NCI-H345 treated with DMSO at 0.1 percent for 48 hours (cell line): ENCODE results near the gene ENDOU.

ENCODE experiments used
- DNase-seq: peaks from one replicate; lab custom pipeline; 2025; ENCODE audit not compliant: unreplicated experiment; lab: John Stamatoyannopoulos, UW

ENDOU gene

DNA sequence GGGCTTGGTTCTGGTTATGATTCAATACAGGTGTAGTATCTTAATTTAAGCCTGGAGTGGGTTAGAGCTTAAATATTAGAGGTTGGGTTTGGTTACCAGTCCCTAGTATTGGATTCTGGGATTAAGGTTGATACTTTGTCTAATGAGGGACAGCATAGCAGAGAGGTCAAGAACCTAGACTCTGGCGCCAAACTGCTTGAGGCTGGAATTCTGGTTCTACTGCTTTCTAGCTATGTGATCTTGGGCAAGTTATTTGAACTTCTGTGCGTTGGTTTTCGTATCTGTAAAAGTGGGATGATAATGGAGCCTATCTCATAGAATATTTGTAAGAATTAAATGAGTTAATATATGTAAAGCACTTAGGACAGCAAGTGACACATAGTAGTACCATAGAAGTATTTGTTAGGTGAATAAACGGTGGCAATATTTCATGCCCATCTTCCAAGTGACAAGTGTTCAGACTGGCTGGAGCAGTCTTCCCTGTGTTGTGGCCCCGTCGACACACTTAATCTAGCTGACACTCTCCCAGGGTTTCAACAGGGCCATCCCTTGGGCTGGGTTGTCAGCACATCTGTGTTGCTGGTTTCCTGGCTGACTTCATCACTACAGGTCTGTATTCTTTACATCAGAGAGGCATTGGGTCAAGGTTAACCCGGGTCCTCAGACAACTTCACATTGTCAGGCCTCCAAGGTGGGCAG is 3.0 kb downstream of the ENDOU start:
- DNase-seq = no peak

DNA sequence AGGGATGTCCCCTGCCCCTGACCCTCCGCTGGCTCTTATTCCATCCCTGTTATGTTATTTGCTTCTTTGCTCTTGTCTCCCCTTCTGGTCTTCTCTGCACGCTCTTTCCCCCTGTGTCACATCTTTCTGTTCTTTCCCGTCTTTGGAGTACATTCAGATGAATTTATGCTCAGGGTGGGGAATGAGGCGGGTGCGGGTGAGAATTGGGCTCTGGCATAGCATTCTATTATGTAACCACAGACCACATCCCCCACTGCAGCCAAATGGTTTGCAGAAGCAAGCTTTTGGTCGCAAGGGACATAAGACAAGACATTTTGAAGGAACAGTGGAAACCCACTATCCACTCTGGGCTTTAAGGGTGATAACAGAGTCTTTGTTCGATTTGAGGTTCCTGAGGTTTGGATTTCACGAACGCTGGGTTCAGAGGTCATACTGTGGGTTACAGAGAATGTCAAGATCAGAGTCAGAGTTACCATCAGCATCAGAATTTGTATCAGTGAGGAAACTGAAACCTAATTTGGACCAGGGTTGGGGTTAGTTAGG is 3.8 kb downstream of the ENDOU start:
- no peak for DNase-seq

DNA sequence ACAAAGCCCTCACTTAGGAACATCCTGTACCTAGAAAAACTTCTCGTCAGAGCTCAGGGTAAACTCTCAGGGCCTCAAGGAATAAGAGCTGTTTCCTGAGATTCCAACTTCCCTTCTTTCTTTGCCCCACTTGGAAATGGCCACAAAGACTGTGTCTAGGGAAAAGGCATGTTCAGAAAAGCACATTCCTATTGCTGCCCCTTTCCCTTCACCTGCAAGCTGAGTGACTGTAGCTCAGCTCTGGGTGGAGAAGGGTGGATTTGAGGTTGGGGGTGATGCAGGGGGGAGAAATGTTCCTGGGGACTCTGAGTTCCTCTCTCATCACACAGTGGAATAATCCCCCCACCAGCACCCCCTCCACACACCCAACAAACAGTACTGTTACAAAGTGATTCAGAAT is 6.8 kb downstream of the ENDOU start:
- no peak for DNase-seq

DNA sequence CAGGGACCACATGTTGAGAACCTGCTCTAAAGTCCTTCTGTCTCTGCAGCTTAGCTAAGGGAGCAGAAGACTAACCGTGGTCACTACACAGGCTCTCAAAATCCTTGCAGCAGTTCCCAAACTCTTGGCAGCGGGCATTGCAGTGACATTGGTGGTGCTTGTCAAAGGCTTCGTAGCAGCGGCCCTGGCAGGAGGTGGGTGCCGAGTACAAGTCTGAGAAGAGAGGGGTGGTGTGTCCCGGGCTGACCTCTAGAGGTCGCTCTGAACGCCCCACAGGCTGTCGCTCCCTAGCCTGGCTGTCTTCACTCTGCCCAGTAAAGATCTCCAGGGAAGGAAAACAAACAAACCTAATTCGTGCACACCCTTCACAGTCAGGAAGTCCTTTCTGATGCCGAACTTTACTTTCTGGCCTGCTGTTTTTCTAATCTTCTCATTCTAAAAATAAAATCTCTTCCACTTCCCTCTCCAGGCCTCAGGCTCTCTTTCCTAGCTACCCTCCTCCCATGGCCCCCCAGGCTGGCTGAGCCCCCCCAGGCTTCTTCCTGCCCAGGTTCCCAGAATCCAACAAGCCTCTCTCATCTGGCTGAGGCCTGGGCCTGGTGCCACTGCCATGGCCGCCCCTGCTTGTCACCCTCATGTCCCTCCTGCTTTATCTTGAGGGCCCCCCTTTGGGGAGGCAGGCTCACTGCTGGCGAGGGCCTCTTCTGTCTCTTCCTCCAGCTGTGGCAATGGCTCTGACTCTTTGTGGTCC is 7.7 kb downstream of the ENDOU start:
- peak; percentile 16 for DNase-seq

DNA sequence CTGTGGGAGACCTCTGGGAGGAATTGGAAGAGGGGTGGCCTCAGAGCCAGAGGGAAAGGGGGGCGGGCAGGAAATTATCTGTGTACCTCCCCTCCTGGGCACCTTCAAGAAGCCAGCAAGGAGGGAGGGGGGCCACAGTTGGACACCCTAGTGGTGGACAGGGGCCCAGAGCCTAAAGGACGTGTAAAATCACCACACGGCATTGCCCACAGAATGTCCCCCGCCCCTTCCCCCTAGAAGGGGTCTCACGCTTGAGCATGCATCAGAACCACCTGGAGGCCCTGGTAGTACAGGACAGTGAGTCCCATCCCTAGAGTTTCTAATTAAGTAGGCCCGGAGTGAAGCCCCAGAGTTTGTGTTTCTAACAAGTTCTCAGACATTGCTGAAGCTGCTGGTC is 8.2 kb downstream of the ENDOU start:
- DNase-seq = no peak

DNA sequence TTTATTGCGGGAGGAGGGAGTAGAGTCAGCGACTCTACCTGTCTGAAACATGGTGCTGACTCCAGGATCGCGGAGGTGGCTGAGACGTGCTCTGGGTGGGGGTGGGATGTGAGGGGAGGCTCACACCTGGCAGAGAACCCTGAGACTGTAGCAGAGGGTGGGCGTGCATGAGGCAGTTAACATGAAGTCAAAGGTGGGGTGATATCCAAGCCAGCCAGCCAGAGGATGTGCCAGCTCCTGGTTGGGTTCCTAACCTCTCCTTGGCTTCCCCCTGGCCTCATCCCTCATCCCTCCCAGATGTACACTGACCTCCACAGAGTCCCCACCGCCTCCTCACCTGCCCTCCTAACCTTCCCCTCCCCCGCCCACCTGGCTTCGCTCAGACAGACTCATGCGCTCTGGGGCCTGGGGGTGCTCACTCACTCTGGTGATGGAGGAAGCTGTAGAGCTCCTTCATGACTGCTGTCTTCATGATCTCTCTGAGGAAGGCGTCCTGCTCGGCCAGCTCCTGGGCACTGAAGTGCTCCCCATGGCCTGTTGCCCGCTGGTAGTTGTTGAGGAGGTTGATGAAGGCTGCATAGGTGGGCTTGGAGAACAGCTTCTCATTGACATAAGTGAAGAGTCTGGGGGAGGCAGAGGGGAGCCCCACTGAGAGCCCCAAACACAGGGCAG is 9.3 kb downstream of the ENDOU start:
- no peak for DNase-seq

DNA sequence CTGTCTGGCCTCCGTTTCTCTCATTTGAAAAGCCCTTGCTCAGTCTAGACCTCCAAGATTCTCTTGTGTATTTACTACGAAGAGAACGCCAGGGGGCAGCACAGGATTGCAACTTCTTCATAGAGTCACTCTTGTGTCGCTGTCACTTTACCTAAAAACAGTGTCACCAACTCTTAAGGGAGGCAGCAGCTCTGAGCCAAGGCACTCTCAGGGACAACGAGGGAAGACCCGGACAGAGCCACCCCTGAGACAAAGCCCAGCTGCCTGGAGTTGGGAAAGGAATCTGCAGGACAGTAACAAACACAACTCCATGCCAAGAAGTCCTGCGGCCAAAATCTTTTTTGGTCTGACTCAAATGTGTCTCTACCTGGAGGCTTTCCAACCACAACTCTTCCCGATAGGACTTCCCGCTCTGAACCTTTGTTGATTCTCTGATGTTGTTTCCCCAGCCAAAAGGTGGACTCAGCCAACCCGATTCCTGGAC is 9.9 kb downstream of the ENDOU start:
- peak; percentile 5 for DNase-seq

DNA sequence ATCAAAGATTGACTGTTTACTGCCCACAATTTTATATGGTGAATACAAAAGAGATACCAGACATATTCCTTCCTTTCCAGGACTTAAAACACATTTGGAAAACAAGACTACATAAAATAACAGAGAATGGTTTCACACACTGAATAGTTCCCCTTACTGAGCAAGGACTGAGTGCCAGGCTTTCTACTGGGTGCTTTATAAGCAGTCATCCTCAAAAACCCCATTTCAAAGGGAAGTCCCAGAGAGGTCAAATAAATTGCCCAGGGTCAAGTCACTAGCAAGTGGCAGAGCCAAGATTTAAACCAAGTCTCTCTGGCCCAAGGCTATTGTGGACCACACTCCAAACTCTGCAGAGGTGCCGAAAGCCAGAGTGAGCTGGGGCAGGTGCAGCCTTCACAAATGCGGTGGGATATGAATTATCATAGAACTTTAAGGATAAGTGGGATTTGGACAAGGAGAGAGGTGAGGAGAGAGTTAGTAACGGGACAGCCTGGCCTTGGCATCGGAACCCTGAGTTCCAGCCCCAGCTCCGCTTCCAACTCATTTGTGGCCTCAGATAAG is 10.4 kb downstream of the ENDOU start:
- DNase-seq = no peak

DNA sequence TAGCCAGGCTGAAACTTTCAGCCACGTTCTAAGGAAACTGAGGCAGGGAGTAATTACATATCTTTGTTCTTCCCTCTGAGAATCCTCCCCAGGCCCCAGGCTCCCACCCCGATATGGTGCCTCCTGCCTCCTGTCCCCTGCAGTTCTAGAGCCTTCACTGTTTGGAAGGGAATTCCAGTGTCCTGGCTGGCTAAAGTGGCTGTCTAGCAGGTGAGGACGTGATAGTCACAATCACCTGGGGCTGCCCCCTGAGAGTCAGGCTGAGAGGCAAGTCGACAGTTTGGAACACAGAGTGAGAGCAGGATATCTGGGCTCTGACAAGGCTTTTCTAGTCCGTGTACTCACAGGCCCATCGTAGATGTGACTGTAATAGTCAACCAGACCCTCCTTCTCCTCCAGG is 13.1 kb downstream of the ENDOU start:
- no peak for DNase-seq

DNA sequence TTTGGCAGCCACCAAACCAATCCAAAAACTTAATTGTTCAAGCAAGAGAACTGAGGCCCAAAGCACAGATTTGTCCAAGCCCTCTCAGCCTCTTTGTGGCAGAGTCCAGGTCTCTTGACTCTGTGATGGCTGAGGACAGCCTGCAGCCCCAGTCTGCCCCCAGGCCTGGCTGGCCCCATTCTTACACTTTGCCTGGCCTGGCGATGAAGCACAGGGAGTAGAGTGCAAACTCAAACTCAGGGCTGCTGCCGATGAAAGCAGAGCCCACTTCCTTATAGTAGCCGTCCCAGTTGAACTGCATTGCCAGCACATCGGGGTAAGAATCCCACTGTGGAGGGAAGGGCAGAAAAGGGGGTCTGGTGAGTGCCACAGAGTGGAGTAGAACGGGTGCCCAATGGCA is 13.8 kb downstream of the ENDOU start:
- DNase-seq = no peak

DNA sequence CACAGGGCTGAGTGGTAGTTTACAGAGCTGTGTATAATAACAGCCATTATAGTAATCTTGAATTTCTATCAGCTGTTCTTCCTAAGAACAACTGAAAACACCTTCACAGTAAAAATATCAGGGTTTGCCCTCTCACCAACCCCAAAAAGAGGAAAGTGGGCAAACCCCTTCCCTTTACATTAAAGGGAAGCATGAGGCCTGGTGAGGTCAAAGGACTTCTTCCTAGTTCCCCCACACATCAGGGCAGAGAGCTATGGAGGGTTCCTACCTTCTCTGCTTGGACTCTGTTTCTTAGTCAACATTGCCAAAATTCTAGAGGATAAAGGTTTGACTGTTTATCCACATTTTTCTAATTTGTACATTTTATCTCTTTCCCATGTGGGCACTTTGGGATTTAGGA is 15.0 kb downstream of the ENDOU start:
- DNase-seq = no peak

DNA sequence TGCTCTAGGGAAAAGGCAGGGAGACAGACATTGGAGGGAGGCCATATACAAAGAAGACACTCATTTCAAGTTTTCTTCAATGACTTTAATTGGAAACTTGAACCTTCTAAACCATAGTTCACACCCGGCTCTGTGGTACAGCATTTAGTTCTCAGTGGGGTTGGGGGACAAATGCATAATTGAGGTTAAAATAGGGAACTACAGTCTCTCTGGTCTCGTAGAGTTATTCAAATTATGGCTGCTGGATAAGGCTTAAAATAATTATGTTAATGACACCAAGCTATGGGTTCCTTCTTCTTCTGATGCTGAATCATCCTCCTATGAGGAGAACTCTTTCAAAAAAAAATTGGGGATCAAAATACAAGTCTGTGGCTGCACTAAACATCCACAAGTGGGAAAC is 15.6 kb downstream of the ENDOU start:
- no peak for DNase-seq

DNA sequence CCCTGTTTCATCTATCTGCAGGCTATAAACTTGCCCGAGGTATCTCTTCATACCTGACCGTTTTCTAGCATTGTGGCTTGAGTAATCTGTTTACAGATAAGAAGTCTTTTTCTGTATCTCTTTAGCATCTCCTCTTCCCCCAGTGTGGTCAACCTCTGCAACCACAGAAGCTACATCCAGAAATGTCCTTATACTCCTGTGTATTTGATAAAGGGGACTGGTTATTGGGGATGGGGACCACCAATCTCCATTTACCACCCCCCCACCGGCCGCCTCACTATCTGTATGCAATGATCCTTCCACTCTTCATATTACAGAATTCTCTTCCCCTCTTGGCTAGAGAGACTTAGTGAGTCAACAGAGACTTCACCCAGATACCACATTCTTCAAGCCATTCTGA is 16.1 kb downstream of the ENDOU start:
- no peak for DNase-seq

DNA sequence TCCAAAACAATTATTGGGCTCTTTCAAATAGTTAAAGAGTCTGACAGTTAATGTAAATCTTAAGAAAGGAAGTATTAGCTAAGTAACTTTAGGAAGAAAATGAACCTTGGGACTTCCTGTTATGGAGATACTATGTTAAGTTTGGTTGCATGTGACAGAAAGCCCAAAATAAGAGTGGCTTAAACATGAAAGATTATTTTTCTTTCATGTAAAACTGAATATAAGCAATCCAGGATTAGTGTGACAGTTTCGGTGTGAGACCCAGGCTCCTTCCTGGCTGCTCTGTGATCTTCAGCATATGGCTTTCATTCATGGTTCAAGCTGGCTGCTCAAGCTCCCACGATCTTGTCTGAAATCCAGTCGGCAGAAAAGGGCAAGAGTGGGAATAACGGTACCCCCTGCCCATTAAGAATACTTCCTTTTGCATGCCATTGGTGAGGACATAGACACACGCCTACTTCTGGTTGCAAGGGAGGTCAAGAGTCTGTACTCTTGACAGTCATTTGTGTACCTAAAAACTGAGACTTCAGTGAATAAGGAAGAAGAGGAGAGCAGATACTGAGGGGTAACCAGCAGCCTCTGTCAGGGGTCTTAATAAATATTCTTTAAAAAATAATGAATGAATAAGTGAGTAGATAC is 17.3 kb downstream of the ENDOU start:
- DNase-seq = no peak

DNA sequence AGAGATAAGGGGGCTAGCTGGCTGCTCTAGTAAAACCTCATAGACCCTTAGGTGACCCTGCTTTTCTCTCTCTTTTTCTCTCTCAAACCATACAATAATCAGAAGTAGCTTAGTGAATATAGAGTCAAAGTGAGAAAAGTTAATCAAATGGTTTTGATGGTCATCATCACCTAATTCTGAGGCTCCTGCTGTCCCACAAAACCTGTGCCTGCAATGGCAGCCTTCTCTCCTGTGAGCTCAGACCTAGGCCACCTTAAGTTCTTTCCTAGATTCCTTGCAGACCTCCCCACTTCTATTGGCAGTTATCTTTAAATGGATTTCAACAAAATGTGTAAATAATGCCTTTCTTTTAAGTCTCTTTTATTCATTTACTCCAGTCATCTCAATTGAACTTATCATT is 17.9 kb downstream of the ENDOU start:
- no peak for DNase-seq

DNA sequence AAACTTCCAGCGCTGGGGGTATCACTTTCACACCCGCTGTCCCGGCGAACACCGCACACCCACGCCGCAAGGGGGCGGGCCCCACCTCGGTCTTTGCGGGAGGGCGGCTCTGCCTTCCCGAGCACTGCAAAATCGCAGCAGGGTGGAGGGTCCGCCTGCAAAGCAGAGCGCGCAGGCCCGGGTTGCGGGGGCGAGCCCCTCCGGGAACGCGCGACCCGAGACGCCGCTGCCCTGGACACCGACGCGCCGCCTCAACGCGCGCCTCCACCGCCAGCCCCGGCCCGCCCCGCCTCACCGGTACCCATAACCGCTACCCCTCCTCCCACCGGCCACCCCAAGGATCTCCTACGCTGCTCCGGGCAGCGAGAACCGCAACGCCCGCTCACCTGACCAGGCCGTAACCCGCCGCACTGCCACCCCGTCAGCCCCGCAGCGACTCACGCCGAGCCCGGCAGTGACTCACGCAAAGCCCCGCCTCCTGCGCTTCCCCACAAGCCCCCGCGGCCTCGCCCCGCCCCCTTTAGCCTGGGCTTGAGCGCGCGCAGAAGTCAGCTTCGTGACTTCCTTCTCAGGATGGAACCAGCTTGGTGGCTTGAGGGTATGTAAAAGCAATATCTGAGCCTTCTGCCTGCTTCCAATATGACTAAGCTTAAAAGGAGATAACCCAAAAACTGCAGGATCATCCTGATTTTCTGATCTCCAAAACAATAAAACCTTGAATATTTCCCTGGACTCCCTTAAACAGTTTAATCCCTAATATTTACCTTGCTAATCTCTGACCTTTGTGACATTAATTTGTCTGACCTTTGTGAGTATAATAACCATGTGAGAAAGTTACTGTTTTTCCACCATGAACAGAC is 19.5 kb downstream of the ENDOU start, which contains the start of gene RPAP3:
TSS of gene RPAP3 (minus strand) at position 465 of the 860 bp plus-strand sequence. CDS start 3,190 bp downstream, outside the sequence.
- peak; percentile 9 for DNase-seq

DNA sequence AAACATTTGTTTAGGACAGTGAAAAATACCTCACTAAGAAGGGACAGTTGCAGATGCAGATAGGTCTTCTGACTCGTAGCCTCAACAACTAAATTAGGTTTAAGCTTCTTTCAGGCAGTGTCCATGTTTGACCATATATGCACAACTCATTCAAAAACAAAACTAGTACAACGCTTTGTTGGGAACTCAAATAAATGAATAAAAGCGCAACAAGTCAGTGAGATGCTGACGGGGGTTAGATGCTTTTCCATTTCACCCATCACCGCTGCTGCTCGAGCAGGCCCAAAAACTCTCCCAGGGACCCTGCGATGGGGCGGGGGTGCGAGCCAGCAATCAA is 20.1 kb downstream of the ENDOU start:
- DNase-seq = no peak

DNA sequence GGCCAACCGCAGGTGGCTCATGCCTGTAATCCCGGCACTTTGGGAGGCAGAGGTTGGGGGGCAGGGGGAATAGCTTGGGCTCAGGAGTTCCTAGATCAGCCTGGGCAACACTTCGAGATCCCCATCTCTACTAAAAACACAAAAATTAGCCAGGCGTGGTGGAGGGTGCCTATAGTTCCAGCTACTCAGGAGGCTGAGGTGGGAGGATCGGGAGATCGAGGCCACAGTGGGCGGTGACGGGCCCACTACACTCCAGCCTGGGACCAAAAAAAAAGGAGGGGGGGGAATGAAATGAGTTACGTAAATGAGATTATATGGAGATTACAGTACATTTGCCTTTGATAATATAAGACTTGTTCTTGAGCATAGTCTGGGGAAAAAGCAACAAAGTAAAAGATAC is 20.6 kb downstream of the ENDOU start:
- no peak for DNase-seq

DNA sequence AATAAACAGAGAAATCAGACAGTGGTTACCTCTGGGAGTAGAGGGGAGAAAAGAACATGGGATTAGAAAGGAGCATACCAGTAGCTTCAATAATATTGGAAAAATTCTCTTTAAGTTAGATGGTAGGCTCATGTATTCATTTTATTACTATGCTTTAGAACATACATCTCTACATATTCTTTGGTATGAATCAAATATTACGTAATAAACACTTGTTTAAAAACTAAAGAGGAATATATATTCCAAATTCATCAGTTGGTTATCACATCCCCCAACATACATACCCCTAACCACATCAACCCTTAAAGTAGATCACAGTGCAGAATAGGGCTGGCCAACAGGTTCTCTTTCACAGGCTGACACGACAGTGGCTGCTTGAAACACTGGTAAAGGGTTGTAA is 25.0 kb downstream of the ENDOU start:
- DNase-seq = no peak

DNA sequence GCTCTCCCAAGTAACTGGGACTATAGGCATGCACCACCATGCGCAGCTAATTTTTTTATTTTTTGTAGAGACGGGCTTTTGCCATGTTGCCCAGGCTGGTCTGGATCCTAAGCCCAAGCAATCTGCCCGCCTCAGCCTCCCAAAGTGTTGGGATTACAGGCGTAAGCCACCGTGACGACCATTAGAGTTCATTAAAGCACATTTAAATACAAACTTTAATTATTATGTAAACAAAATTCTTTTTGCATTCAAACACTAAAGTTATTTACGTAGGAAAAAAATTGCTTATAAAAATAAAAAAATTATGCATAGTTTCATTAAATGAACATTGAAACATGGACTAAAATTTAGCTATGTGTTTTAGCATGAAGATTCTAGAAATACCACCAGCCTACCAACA is 26.7 kb downstream of the ENDOU start:
- DNase-seq = no peak
